K562 (cell line): ENCODE data around the gene RGS14. TPM values are rescaled to one million over a fixed set of nuclear protein-coding genes. Genes with fewer than 3 reads are reported as not detected.

Experiments
- JUND ChIP-seq, 2 experiments: IDR thresholded peaks; 2 replicates in 1 of 2; 3 replicates in 1 of 2; pipeline ENCODE4 v1.6.1; 2011; ENCODE audit warnings: borderline replicate concordance in 2 of 2, low read depth in 2 of 2, low read length in 2 of 2, improper control_type of control experiment in 1 of 2, missing biosample characterization in 1 of 2, missing genetic modification characterization in 1 of 2, missing genetic modification reagents in 1 of 2
- ZNF695 ChIP-seq: fragments of 450-650 bp; formaldehyde crosslinking; IDR thresholded peaks from 2 replicates; pipeline ENCODE4 v1.4.0; 2020; ENCODE audit warnings: mild to moderate bottlenecking, moderate library complexity
- polyA plus RNA-seq, 8 experiments: library from polyadenylated mRNA; depleted of rRNA in 4 of 8; stranded (reverse) in 5 of 8; unstranded in 3 of 8; fragments of >200 nt; fragmentation: Nextera tagmentation in 2 of 8; fragmentation: Illumina TruSeq in 1 of 8; extraction: Ambion mirVana in 2 of 8; extraction: Trizol in 1 of 8; gene quantifications; 2 replicates each; pipeline versions ENCODE4 v1.2.1 to v1.2.3, GENCODE V29; 2011 to 2014; ENCODE audit warnings: inconsistent platforms in 1 of 8, missing spikeins in 1 of 8
- total RNA-seq, 7 experiments: library from RNA; depleted of rRNA in 6 of 7; stranded (reverse); fragments of >200 nt in 6 of 7; fragmentation: Illumina TruSeq in 2 of 7; extraction: Trizol in 2 of 7; gene quantifications; 2 replicates each; pipeline versions ENCODE4 v1.2.1 to v1.2.3, GENCODE V29; 2011 to 2021; ENCODE audit warnings: low replicate concordance in 1 of 7
- TF ChIP-seq, protein P1 (sequence below): fragments of 250-450 bp; sonication (Bioruptor Pico); IDR thresholded peaks from 2 replicates; pipeline ENCODE4 v1.9.0; 2021; ENCODE audit warnings: mild to moderate bottlenecking, inconsistent platforms
- TF ChIP-seq, protein P2 (sequence below): sonication (generic); formaldehyde crosslinking; IDR thresholded peaks from 2 replicates; pipeline ENCODE4 v1.8.0; 2022; ENCODE audit warnings: mild to moderate bottlenecking, missing genetic modification reagents

RGS14 gene
- total and polyA plus RNA-seq, 9 of the 15 experiments (the other 6 are each of a cell fraction or from before 2014, with no cell fraction given) = 0.28 to 75.9 (median 34.5) TPM

DNA sequence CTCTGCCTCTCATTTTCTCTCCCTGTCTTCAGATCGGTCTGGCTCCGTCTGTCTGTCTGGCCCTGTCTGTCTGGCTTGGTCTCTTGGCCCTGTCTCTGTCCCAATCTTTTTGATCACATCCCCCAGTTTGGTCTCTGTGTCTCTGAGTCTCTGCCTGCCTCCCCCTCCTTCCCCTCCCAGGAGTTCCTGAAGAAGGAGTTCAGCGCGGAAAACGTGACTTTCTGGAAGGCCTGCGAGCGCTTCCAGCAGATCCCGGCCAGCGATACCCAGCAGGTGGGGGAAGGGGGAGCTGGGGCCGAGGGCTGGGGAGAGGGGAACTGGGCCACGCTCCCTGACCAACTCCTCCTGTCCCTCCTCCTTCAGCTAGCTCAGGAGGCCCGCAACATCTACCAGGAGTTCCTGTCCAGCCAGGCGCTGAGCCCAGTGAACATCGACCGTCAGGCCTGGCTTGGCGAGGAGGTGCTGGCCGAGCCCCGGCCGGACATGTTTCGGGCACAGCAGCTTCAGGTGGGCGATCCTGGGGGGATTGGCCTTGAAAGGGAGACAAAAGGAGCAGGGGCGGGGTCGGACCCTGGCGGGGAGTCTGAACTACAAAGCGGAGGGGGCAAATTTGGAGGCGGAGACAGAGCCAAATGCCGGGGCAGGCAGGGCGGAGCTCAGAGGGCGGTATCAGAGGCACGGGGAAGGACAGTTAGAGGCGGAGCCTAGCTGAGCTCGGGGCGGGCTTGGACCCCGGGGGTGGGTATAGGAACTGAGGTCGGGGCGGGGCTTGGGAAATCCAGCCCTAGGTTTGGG lies 9.0 kb downstream of the RGS14 start (continued):
- TF ChIP-seq ZNF695 (no peak), JUND (IDR thresholded peaks at IDR 0.05; ENCODE audit: borderline replicate concordance, low read depth, low read length) (0 out of 2 replicates have a peak, but pooled peaks have one; percentile 37), JUND (tag; IDR thresholded peaks at IDR 0.05; ENCODE audit: borderline replicate concordance, low read depth, low read length) (no peak; the same call in 2 of the 3 replicates)
- TF ChIP-seq, protein P1, sequence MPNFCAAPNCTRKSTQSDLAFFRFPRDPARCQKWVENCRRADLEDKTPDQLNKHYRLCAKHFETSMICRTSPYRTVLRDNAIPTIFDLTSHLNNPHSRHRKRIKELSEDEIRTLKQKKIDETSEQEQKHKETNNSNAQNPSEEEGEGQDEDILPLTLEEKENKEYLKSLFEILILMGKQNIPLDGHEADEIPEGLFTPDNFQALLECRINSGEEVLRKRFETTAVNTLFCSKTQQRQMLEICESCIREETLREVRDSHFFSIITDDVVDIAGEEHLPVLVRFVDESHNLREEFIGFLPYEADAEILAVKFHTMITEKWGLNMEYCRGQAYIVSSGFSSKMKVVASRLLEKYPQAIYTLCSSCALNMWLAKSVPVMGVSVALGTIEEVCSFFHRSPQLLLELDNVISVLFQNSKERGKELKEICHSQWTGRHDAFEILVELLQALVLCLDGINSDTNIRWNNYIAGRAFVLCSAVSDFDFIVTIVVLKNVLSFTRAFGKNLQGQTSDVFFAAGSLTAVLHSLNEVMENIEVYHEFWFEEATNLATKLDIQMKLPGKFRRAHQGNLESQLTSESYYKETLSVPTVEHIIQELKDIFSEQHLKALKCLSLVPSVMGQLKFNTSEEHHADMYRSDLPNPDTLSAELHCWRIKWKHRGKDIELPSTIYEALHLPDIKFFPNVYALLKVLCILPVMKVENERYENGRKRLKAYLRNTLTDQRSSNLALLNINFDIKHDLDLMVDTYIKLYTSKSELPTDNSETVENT = 0 out of 2 replicates have a peak, but pooled peaks have one; percentile 26
- TF ChIP-seq, protein P2, sequence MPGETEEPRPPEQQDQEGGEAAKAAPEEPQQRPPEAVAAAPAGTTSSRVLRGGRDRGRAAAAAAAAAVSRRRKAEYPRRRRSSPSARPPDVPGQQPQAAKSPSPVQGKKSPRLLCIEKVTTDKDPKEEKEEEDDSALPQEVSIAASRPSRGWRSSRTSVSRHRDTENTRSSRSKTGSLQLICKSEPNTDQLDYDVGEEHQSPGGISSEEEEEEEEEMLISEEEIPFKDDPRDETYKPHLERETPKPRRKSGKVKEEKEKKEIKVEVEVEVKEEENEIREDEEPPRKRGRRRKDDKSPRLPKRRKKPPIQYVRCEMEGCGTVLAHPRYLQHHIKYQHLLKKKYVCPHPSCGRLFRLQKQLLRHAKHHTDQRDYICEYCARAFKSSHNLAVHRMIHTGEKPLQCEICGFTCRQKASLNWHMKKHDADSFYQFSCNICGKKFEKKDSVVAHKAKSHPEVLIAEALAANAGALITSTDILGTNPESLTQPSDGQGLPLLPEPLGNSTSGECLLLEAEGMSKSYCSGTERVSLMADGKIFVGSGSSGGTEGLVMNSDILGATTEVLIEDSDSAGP (CRISPR knock-in tag) = no peak
